ENCODE results near the gene C10orf143. TPM values are rescaled to one million over a fixed set of nuclear protein-coding genes. Genes with fewer than 3 reads are reported as not detected.

Gene C10orf143
- total RNA-seq, result 0.44 and 0.75 TPM in 2 replicates

GRCh38 chr10:130110246-130111112, at the start of gene C10orf143:
TSS of gene C10orf143 (minus strand) at chr10:130110830. CDS start at chr10:130110772, 58 bp downstream.

GRCh38 chr10:130136226-130137089, 25.8 kb upstream of the C10orf143 start, which contains the start of gene GLRX3:
TSS of gene GLRX3 (plus strand) at chr10:130136391. CDS start at chr10:130136421, 30 bp downstream.

Other genes with a start within 250 kb of the C10orf143 start
- gene EBF3, start 146.6 kb downstream of the C10orf143 start, total RNA-seq, result 0.12 and 1.3 TPM in 2 replicates
- gene GLRX3, start 25.6 kb upstream of the C10orf143 start, total RNA-seq, result 94.6 and 135 TPM in 2 replicates

Data from uterine smooth muscle cell (primary cell).